Measurements from ENCODE around the gene HMCN2.
"Not testable (repeated sequence)": the region's sequence is repeated elsewhere in the genome, so short reads cannot be mapped to it uniquely, and the experiment has no call there.

HMCN2 gene

GRCh38 chr9:130336885-130337284 lies 71.3 kb downstream of the HMCN2 start:
- Histone ChIP-seq H3K27me3 (ENCODE audit: low read depth, low read length) (no peaks in the 10 kb centered on the region), H3K9me3 (ENCODE audit: control insufficient read depth in 1 of 2, low read length in 2 of 2) (no peaks in the 10 kb centered on the region), H3K27ac (ENCODE audit: low read length) (no peak overlapping the region), H3K4me3 (ENCODE audit: low read depth in 1 of 2, low read length in 2 of 2) (no peak overlapping the region), H3K36me3 (ENCODE audit: control insufficient read depth in 1 of 2, insufficient read depth in 2 of 2, low read length in 2 of 2) (peaks cover 0 to 3% of the 10 kb centered on the region in 2 donors), H3K4me1 (ENCODE audit: control insufficient read depth in 1 of 2, insufficient read depth in 2 of 2, low read length in 2 of 2) (peaks cover 0 to 45% of the 10 kb centered on the region in 2 donors)

GRCh38 chr9:130337318-130337717 lies 71.8 kb downstream of the HMCN2 start:
- no peak overlapping the region for H3K27ac ChIP-seq (ENCODE audit: low read length)
- peaks cover 0 to 41% of the 10 kb centered on the region in 2 donors for H3K4me1 ChIP-seq (ENCODE audit: control insufficient read depth in 1 of 2, insufficient read depth in 2 of 2, low read length in 2 of 2)
- H3K4me3 ChIP-seq (ENCODE audit: low read depth in 1 of 2, low read length in 2 of 2): no peak overlapping the region
- H3K9me3 ChIP-seq (ENCODE audit: control insufficient read depth in 1 of 2, low read length in 2 of 2): no peaks in the 10 kb centered on the region
- H3K27me3 ChIP-seq (ENCODE audit: low read depth, low read length): no peaks in the 10 kb centered on the region
- H3K36me3 ChIP-seq (ENCODE audit: control insufficient read depth in 1 of 2, insufficient read depth in 2 of 2, low read length in 2 of 2): peaks cover 0 to 3% of the 10 kb centered on the region in 2 donors

- Histone ChIP-seq H3K36me3 (ENCODE audit: control insufficient read depth in 1 of 2, insufficient read depth in 2 of 2, low read length in 2 of 2) (peaks cover 0 to 3% of the 10 kb centered on the region in 2 donors), H3K4me1 (ENCODE audit: control insufficient read depth in 1 of 2, insufficient read depth in 2 of 2, low read length in 2 of 2) (peaks cover 0 to 39% of the 10 kb centered on the region in 2 donors), H3K4me3 (ENCODE audit: low read depth in 1 of 2, low read length in 2 of 2) (no peak overlapping the region), H3K27ac (ENCODE audit: low read length) (no peak overlapping the region), H3K27me3 (ENCODE audit: low read depth, low read length) (no peaks in the 10 kb centered on the region), H3K9me3 (ENCODE audit: control insufficient read depth in 1 of 2, low read length in 2 of 2) (no peaks in the 10 kb centered on the region)
Observed at GRCh38 chr9:130337784-130338380, 72.3 kb downstream of the HMCN2 start.

- H3K4me3 ChIP-seq (ENCODE audit: low read depth in 1 of 2, low read length in 2 of 2); H3K36me3 ChIP-seq (ENCODE audit: control insufficient read depth in 1 of 2, insufficient read depth in 2 of 2, low read length in 2 of 2); H3K9me3 ChIP-seq (ENCODE audit: control insufficient read depth in 1 of 2, low read length in 2 of 2); H3K27ac ChIP-seq (ENCODE audit: low read length); H3K27me3 ChIP-seq (ENCODE audit: low read depth, low read length): not testable (repeated sequence)
- H3K4me1 ChIP-seq (ENCODE audit: control insufficient read depth in 1 of 2, insufficient read depth in 2 of 2, low read length in 2 of 2): peaks cover 0 to 38% of the 10 kb centered on the region in 2 donors
Observed at GRCh38 chr9:130338891-130339290, 73.3 kb downstream of the HMCN2 start.

- Histone ChIP-seq H3K4me3 (ENCODE audit: low read depth in 1 of 2, low read length in 2 of 2) (no peak overlapping the region), H3K27me3 (ENCODE audit: low read depth, low read length) (no peaks in the 10 kb centered on the region), H3K36me3 (ENCODE audit: control insufficient read depth in 1 of 2, insufficient read depth in 2 of 2, low read length in 2 of 2) (peaks cover 0 to 3% of the 10 kb centered on the region in 2 donors), H3K27ac (ENCODE audit: low read length) (no peak overlapping the region), H3K9me3 (ENCODE audit: control insufficient read depth in 1 of 2, low read length in 2 of 2) (no peaks in the 10 kb centered on the region), H3K4me1 (ENCODE audit: control insufficient read depth in 1 of 2, insufficient read depth in 2 of 2, low read length in 2 of 2) (peaks cover 0 to 38% of the 10 kb centered on the region in 2 donors)
Observed at GRCh38 chr9:130339306-130339705, 73.7 kb downstream of the HMCN2 start.

GRCh38 chr9:130340011-130340410 lies 74.5 kb downstream of the HMCN2 start:
- Histone ChIP-seq H3K9me3 (ENCODE audit: control insufficient read depth in 1 of 2, low read length in 2 of 2) (no peaks in the 10 kb centered on the region), H3K27ac (ENCODE audit: low read length) (no peak overlapping the region), H3K4me3 (ENCODE audit: low read depth in 1 of 2, low read length in 2 of 2) (no peak overlapping the region), H3K27me3 (ENCODE audit: low read depth, low read length) (no peaks in the 10 kb centered on the region), H3K36me3 (ENCODE audit: control insufficient read depth in 1 of 2, insufficient read depth in 2 of 2, low read length in 2 of 2) (peaks cover 0 to 3% of the 10 kb centered on the region in 2 donors), H3K4me1 (ENCODE audit: control insufficient read depth in 1 of 2, insufficient read depth in 2 of 2, low read length in 2 of 2) (peaks cover 0 to 34% of the 10 kb centered on the region in 2 donors)

- not testable (repeated sequence) for H3K27ac ChIP-seq (ENCODE audit: low read length); H3K27me3 ChIP-seq (ENCODE audit: low read depth, low read length); H3K9me3 ChIP-seq (ENCODE audit: control insufficient read depth in 1 of 2, low read length in 2 of 2); H3K4me3 ChIP-seq (ENCODE audit: low read depth in 1 of 2, low read length in 2 of 2); H3K36me3 ChIP-seq (ENCODE audit: control insufficient read depth in 1 of 2, insufficient read depth in 2 of 2, low read length in 2 of 2)
- peaks cover 0 to 30% of the 10 kb centered on the region in 2 donors for H3K4me1 ChIP-seq (ENCODE audit: control insufficient read depth in 1 of 2, insufficient read depth in 2 of 2, low read length in 2 of 2)
Observed at GRCh38 chr9:130340557-130340956, 75.0 kb downstream of the HMCN2 start.

- no peaks in the 10 kb centered on the region for H3K27me3 ChIP-seq (ENCODE audit: low read depth, low read length)
- no peak overlapping the region for H3K27ac ChIP-seq (ENCODE audit: low read length)
- H3K4me3 ChIP-seq (ENCODE audit: low read depth in 1 of 2, low read length in 2 of 2): no peak overlapping the region
- H3K9me3 ChIP-seq (ENCODE audit: control insufficient read depth in 1 of 2, low read length in 2 of 2): no peaks in the 10 kb centered on the region
- peaks cover 0 to 3% of the 10 kb centered on the region in 2 donors for H3K36me3 ChIP-seq (ENCODE audit: control insufficient read depth in 1 of 2, insufficient read depth in 2 of 2, low read length in 2 of 2)
- peaks cover 0 to 24% of the 10 kb centered on the region in 2 donors for H3K4me1 ChIP-seq (ENCODE audit: control insufficient read depth in 1 of 2, insufficient read depth in 2 of 2, low read length in 2 of 2)
Observed at GRCh38 chr9:130341128-130341527, 75.6 kb downstream of the HMCN2 start.

GRCh38 chr9:130341839-130342713 lies 76.5 kb downstream of the HMCN2 start:
- Histone ChIP-seq H3K4me1 (ENCODE audit: control insufficient read depth in 1 of 2, insufficient read depth in 2 of 2, low read length in 2 of 2) (peaks cover 0 to 15% of the 10 kb centered on the region in 2 donors), H3K36me3 (ENCODE audit: control insufficient read depth in 1 of 2, insufficient read depth in 2 of 2, low read length in 2 of 2) (peaks cover 3 to 6% of the 10 kb centered on the region in 2 donors), H3K4me3 (ENCODE audit: low read depth in 1 of 2, low read length in 2 of 2) (no peak overlapping the region), H3K9me3 (ENCODE audit: control insufficient read depth in 1 of 2, low read length in 2 of 2) (no peaks in the 10 kb centered on the region), H3K27ac (ENCODE audit: low read length) (no peak overlapping the region), H3K27me3 (ENCODE audit: low read depth, low read length) (no peaks in the 10 kb centered on the region)

GRCh38 chr9:130342714-130343085 lies 77.1 kb downstream of the HMCN2 start:
- H3K27ac ChIP-seq (ENCODE audit: low read length): no peak overlapping the region

GRCh38 chr9:130343445-130343918 lies 77.9 kb downstream of the HMCN2 start:
- Histone ChIP-seq H3K27me3 (ENCODE audit: low read depth, low read length) (no peaks in the 10 kb centered on the region), H3K4me3 (ENCODE audit: low read depth in 1 of 2, low read length in 2 of 2) (no peak overlapping the region), H3K9me3 (ENCODE audit: control insufficient read depth in 1 of 2, low read length in 2 of 2) (no peaks in the 10 kb centered on the region), H3K4me1 (ENCODE audit: control insufficient read depth in 1 of 2, insufficient read depth in 2 of 2, low read length in 2 of 2) (peaks cover 0 to 13% of the 10 kb centered on the region in 2 donors), H3K36me3 (ENCODE audit: control insufficient read depth in 1 of 2, insufficient read depth in 2 of 2, low read length in 2 of 2) (peaks cover 0 to 8% of the 10 kb centered on the region in 2 donors), H3K27ac (ENCODE audit: low read length) (no peak overlapping the region)

More at GRCh38 chr9:130342714-130343085, 77.1 kb downstream of the HMCN2 start:
- Histone ChIP-seq H3K9me3 (ENCODE audit: control insufficient read depth in 1 of 2, low read length in 2 of 2) (no peaks in the 10 kb centered on the region), H3K4me1 (ENCODE audit: control insufficient read depth in 1 of 2, insufficient read depth in 2 of 2, low read length in 2 of 2) (peaks cover 0 to 13% of the 10 kb centered on the region in 2 donors), H3K4me3 (ENCODE audit: low read depth in 1 of 2, low read length in 2 of 2) (no peak overlapping the region), H3K36me3 (ENCODE audit: control insufficient read depth in 1 of 2, insufficient read depth in 2 of 2, low read length in 2 of 2) (peaks cover 3 to 8% of the 10 kb centered on the region in 2 donors), H3K27me3 (ENCODE audit: low read depth, low read length) (no peaks in the 10 kb centered on the region)

Data from muscle layer of duodenum (tissue), 2 donors.